Measurements from ENCODE around the gene MRPS27. TPM values are rescaled to one million over a fixed set of nuclear protein-coding genes. Genes with fewer than 3 reads are reported as not detected.

MRPS27 gene

Small RNA genes within 50 kb of the gene (small RNA-seq; reads per million reads assigned to genes)
- gene MIR4803 (ENCODE audit: insufficient read depth) = not detected
- gene RN7SL153P (ENCODE audit: insufficient read depth) = not detected
